Ovary (tissue), 9 donors: ENCODE measurements around the gene SRP72. TPM values are rescaled to one million over a fixed set of nuclear protein-coding genes. Genes with fewer than 3 reads are reported as not detected.
"Not testable (repeated sequence)": the region's sequence is repeated elsewhere in the genome, so short reads cannot be mapped to it uniquely, and the experiment has no call there.

Experiments
- DNase-seq, 5 donors: peaks; one replicate each; pipeline ENCODE4 v3.0.0-alpha.2; 2019 to 2020
- H3K27ac ChIP-seq, 2 donors: fragments of 200-600 bp; one replicate each; pipeline versions ENCODE4 v1.5.1 to v1.8.0; 2019 to 2022
- H3K27me3 ChIP-seq: fragments of 200-600 bp; one replicate; pipeline ENCODE4 v1.8.0; 2022
- H3K36me3 ChIP-seq: fragments of 200-600 bp; sonication (generic); one replicate; pipeline ENCODE4 v1.5.1; 2019
- H3K4me1 ChIP-seq: one replicate; pipeline ENCODE4 v1.8.1; 2013; ENCODE audit warnings: mild to moderate bottlenecking, moderate library complexity; ENCODE audit not compliant: insufficient read depth
- H3K4me3 ChIP-seq: fragments of 200-600 bp; sonication (generic); one replicate; pipeline ENCODE4 v1.5.1; 2017
- H3K9me3 ChIP-seq, 2 donors: fragments of 200-600 bp in 1 of 2; sonication (generic) in 1 of 2; one replicate each; pipeline versions ENCODE4 v1.5.1 to v1.8.1; 2013 to 2019; ENCODE audit warnings: mild to moderate bottlenecking in 1 of 2, moderate library complexity in 1 of 2
- CTCF ChIP-seq, 3 donors: fragments of 450-650 bp in 2 of 3; fragments of 200-600 bp in 1 of 3; IDR thresholded peaks; one replicate each; pipeline versions ENCODE4 v1.5.1 to v1.8.0; 2016 to 2022; ENCODE audit warnings: antibody characterized with exemption in 3 of 3, mild to moderate bottlenecking in 1 of 3
- EP300 ChIP-seq: sonication (generic); formaldehyde crosslinking; IDR thresholded peaks from one replicate; pipeline ENCODE4 v1.6.1; 2017; ENCODE audit warnings: antibody characterized with exemption
- POLR2A ChIP-seq: fragments of 450-650 bp; IDR thresholded peaks from one replicate; pipeline ENCODE4 v1.6.1; 2017; ENCODE audit warnings: antibody characterized with exemption, mild to moderate bottlenecking, moderate library complexity
- WGBS, 3 donors: extraction: QIAGEN DNeasy Blood & Tissue Kit in 1 of 3; methylation state at CpG; one replicate each; pipeline versions ENCODE4 v1.1.5 to v1.1.7; 2013 to 2017; 5-methylcytosine and 5-hydroxymethylcytosine counted together
- intact Hi-C, 4 donors: fragments of 100-400 bp; cut with DNase I; formaldehyde crosslinking; loops; one replicate each; pipeline versions ENCODE4 v1.11.0 to v1.15.1; 2022 to 2023
- polyA plus RNA-seq, 2 donors: library from polyadenylated mRNA; stranded (reverse); fragments of 200-250 nt in 1 of 2; fragments of 350-450 nt in 1 of 2; fragmentation: Illumina TruSeq in 1 of 2; extraction: RNeasy Lipid Tissue Mini Kit (QIAGEN cat#74804) in 1 of 2; gene quantifications; one replicate each; pipeline ENCODE4 v1.2.3, GENCODE V29; 2013 to 2014
- total RNA-seq, 7 donors: library from RNA; depleted of rRNA in 2 of 7; stranded (reverse); fragments of >200 nt in 2 of 7; fragmentation: NEBNext Ultra II Directional in 3 of 7; extraction: Animal tissue kit (Norgen Biotek cat#: 25700) in 3 of 7; gene quantifications; one replicate each; pipeline versions ENCODE4 v1.1.0 to v1.2.4, GENCODE V29; 2016 to 2023
- donor health status: DM: no; HTN: no; CAD: no; lungs with moderate emphysema.
- donor health status: DM: no; HTN: no; CAD: no.
- donor health status: Bipolar disorder and iron deficiency.
- donor health status: DM: yes; HTN: yes; CAD: no.
- donor health status: DM: no; HTN: no; CAD: no.
- donor health status: DM: yes; HTN: yes; CAD: no.

Gene SRP72
- total and polyA plus RNA-seq, 9 donors, result 33.8 to 128 (median 86.3) TPM

GRCh38 chr4:56460085-56460484 is 7.3 kb upstream of the SRP72 start:
- TF ChIP-seq POLR2A, result no peak
- H3K4me1 ChIP-seq, result peaks cover 1% of the 10 kb centered on the region
- no peaks in the 10 kb centered on the region for H3K27me3 ChIP-seq
- H3K4me3 ChIP-seq, result no peak overlapping the region
- no peak for DNase-seq
- no peaks in the 10 kb centered on the region for H3K9me3 ChIP-seq
- H3K36me3 ChIP-seq, result no peaks in the 10 kb centered on the region
- WGBS, 3 donors, result 74 to 78% (median 77%) methylated on average over 3 of the region's 3 CpGs
- no peak overlapping the region for H3K27ac ChIP-seq
- intact Hi-C loops, result no loop called here

- H3K4me1 ChIP-seq, result peaks cover 12% of the 10 kb centered on the region
- no peaks in the 10 kb centered on the region for H3K36me3 ChIP-seq
- TF ChIP-seq EP300 (no peak), POLR2A (no peak), CTCF (IDR thresholded peaks at IDR 0.05) (no peak)
- H3K4me3 ChIP-seq, result no peak overlapping the region
- intact Hi-C loops, result no loop called here
- H3K27ac ChIP-seq, result no peak overlapping the region
- DNase-seq, result no peak
- H3K27me3 ChIP-seq, result no peaks in the 10 kb centered on the region
- H3K9me3 ChIP-seq, result no peaks in the 10 kb centered on the region
Measured at GRCh38 chr4:56462157-56462556, 5.3 kb upstream of the SRP72 start.

GRCh38 chr4:56463711-56464110 is 3.7 kb upstream of the SRP72 start:
- intact Hi-C loops, result no loop called here
- H3K9me3 ChIP-seq, result no peaks in the 10 kb centered on the region
- H3K4me1 ChIP-seq, result peaks cover 12% of the 10 kb centered on the region
- no peak overlapping the region for H3K27ac ChIP-seq
- no peak for TF ChIP-seq CTCF (IDR thresholded peaks at IDR 0.05)
- TF ChIP-seq POLR2A, result no peak
- no peak for TF ChIP-seq EP300
- WGBS, 3 donors, result 90 to 95% (median 91%) methylated on average over 5 of the region's 5 CpGs
- no peaks in the 10 kb centered on the region for H3K36me3 ChIP-seq
- H3K27me3 ChIP-seq, result no peaks in the 10 kb centered on the region
- no peak for DNase-seq
- H3K4me3 ChIP-seq, result no peak overlapping the region

- no peak overlapping the region for H3K27ac ChIP-seq
- 69 to 81% (median 70%) methylated on average over 3 of the region's 3 CpGs for WGBS, 3 donors
- peaks cover 12% of the 10 kb centered on the region for H3K4me1 ChIP-seq
- H3K36me3 ChIP-seq, result no peaks in the 10 kb centered on the region
- no peak overlapping the region for H3K4me3 ChIP-seq
- no peak for DNase-seq
- intact Hi-C loops, result no loop called here
- no peak for TF ChIP-seq POLR2A
- no peak for TF ChIP-seq EP300
- no peak for TF ChIP-seq CTCF (IDR thresholded peaks at IDR 0.05)
- no peaks in the 10 kb centered on the region for H3K9me3 ChIP-seq
- no peaks in the 10 kb centered on the region for H3K27me3 ChIP-seq
Measured at GRCh38 chr4:56464581-56464980, 2.8 kb upstream of the SRP72 start.

GRCh38 chr4:56465599-56466295 is 1.7 kb upstream of the SRP72 start:
- peaks cover 12% of the 10 kb centered on the region for H3K4me1 ChIP-seq
- no peak overlapping the region for H3K27ac ChIP-seq
- no peaks in the 10 kb centered on the region for H3K27me3 ChIP-seq
- 47 to 66% (median 58%) methylated on average over 10 of the region's 10 CpGs for WGBS, 3 donors
- DNase-seq, result no peak
- TF ChIP-seq POLR2A (no peak), EP300 (no peak), CTCF (IDR thresholded peaks at IDR 0.05) (no peak)
- no peaks in the 10 kb centered on the region for H3K36me3 ChIP-seq
- no peaks in the 10 kb centered on the region for H3K9me3 ChIP-seq
- intact Hi-C loops, result no loop called here
- peak overlapping the region; percentile 94 for H3K4me3 ChIP-seq

GRCh38 chr4:56466296-56466761 is 1.1 kb upstream of the SRP72 start:
- H3K4me3 ChIP-seq, result peak overlapping the region; percentile 94
- intact Hi-C loops, H3K27me3 ChIP-seq, H3K36me3 ChIP-seq, H3K27ac ChIP-seq, H3K9me3 ChIP-seq, DNase-seq: not testable (repeated sequence)
- WGBS, 3 donors, result 8 to 21% (median 12%) methylated on average over 8 of the region's 8 CpGs
- peaks cover 12% of the 10 kb centered on the region for H3K4me1 ChIP-seq
